Neuronal stem cell (in vitro differentiated cells): ENCODE results near the gene MAP7D2.

ENCODE experiments used
- DNase-seq: peaks from one replicate; pipeline ENCODE4 v3.0.0-alpha.2; 2013; ENCODE audit warnings: low spot score
- H2AFZ ChIP-seq: one replicate; pipeline ENCODE4 v1.6.1; 2013; ENCODE audit warnings: mild to moderate bottlenecking, low read length, inconsistent platforms
- H2AK5ac ChIP-seq: 2 replicates; pipeline ENCODE4 v1.6.1; 2013; ENCODE audit warnings: low read depth, mild to moderate bottlenecking, inconsistent platforms, low read length, moderate library complexity, mixed read lengths
- H2BK120ac ChIP-seq: 2 replicates; pipeline ENCODE4 v1.6.1; 2013; ENCODE audit warnings: low read depth, mild to moderate bottlenecking, inconsistent platforms, low read length, moderate library complexity, mixed read lengths
- H2BK12ac ChIP-seq: one replicate; pipeline ENCODE4 v1.6.1; 2013; ENCODE audit warnings: low read length, inconsistent platforms
- H2BK15ac ChIP-seq: 2 replicates; pipeline ENCODE4 v1.6.1; 2013; ENCODE audit warnings: mild to moderate bottlenecking, low read length, inconsistent platforms, mixed read lengths
- H2BK5ac ChIP-seq: one replicate; pipeline ENCODE4 v1.6.1; 2013; ENCODE audit warnings: inconsistent platforms, mild to moderate bottlenecking, low read length, moderate library complexity
- H3K14ac ChIP-seq: one replicate; pipeline ENCODE4 v1.6.1; 2013; ENCODE audit warnings: low read length, inconsistent platforms
- H3K18ac ChIP-seq: 2 replicates; pipeline ENCODE4 v1.6.1; 2013; ENCODE audit warnings: low read length, inconsistent platforms
- H3K23ac ChIP-seq: 2 replicates; pipeline ENCODE4 v1.6.1; 2013; ENCODE audit warnings: low read depth, mild to moderate bottlenecking, mixed read lengths, low read length, inconsistent platforms; ENCODE audit not compliant: poor library complexity
- H3K27ac ChIP-seq: replicated peaks from 3 replicates; pipeline ENCODE4 v1.5.1; 2013; ENCODE audit warnings: low read length, inconsistent platforms
- H3K27me3 ChIP-seq, 3 experiments: 2 replicates each; pipeline ENCODE4 v1.6.1; 2013; ENCODE audit warnings: low read length in 3 of 3, mild to moderate bottlenecking in 2 of 3, inconsistent platforms in 1 of 3, low read depth in 1 of 3, mixed read lengths in 1 of 3, moderate library complexity in 1 of 3; ENCODE audit not compliant: control insufficient read depth in 3 of 3, insufficient read depth in 3 of 3
- H3K36me3 ChIP-seq, 2 donors: replicated peaks in 1 of 2; 2 replicates each; pipeline ENCODE4 v1.6.1; 2013; ENCODE audit warnings: low read length in 2 of 2; ENCODE audit not compliant: control insufficient read depth in 2 of 2, insufficient read depth in 2 of 2
- H3K4ac ChIP-seq: 2 replicates; pipeline ENCODE4 v1.6.1; 2013; ENCODE audit warnings: inconsistent platforms, mild to moderate bottlenecking, low read length, moderate library complexity
- H3K4me1 ChIP-seq, 2 donors: 1 replicate in 1 of 2; 2 replicates in 1 of 2; pipeline ENCODE4 v1.6.1; 2013; ENCODE audit warnings: low read length in 2 of 2, low read depth in 1 of 2; ENCODE audit not compliant: control insufficient read depth in 2 of 2, insufficient read depth in 1 of 2
- H3K4me2 ChIP-seq: one replicate; pipeline ENCODE4 v1.6.1; 2013; ENCODE audit warnings: mild to moderate bottlenecking, low read length, inconsistent platforms; ENCODE audit not compliant: insufficient read depth, poor library complexity, severe bottlenecking
- H3K4me3 ChIP-seq, 2 donors: 2 replicates each; pipeline ENCODE4 v1.5.1; 2013; ENCODE audit warnings: low read length in 2 of 2, mild to moderate bottlenecking in 2 of 2, inconsistent platforms in 1 of 2, moderate library complexity in 1 of 2
- H3K79me1 ChIP-seq: one replicate; pipeline ENCODE4 v1.6.1; 2013; ENCODE audit warnings: low read depth, mild to moderate bottlenecking, inconsistent platforms, low read length, moderate library complexity
- H3K9ac ChIP-seq: one replicate; pipeline ENCODE4 v1.6.1; 2013; ENCODE audit warnings: mild to moderate bottlenecking, low read depth, low read length, inconsistent platforms; ENCODE audit not compliant: poor library complexity
- H3K9me3 ChIP-seq, 2 donors: replicated peaks in 1 of 2; 2 replicates each; pipeline versions ENCODE3 to v1.6.1; 2013; ENCODE audit warnings: low read length in 2 of 2, mild to moderate bottlenecking in 2 of 2, inconsistent platforms in 1 of 2, low read depth in 1 of 2, mixed read lengths in 1 of 2, moderate library complexity in 1 of 2; ENCODE audit not compliant: control insufficient read depth in 2 of 2, insufficient read depth in 1 of 2
- H4K8ac ChIP-seq: one replicate; pipeline ENCODE4 v1.6.1; 2013; ENCODE audit warnings: low read depth, mild to moderate bottlenecking, inconsistent platforms, low read length, moderate library complexity
- H4K91ac ChIP-seq: one replicate; pipeline ENCODE4 v1.6.1; 2013; ENCODE audit warnings: low read length, low read depth, mild to moderate bottlenecking, inconsistent platforms; ENCODE audit not compliant: poor library complexity
- WGBS, 2 donors: extraction: QIAGEN DNeasy Blood & Tissue Kit; methylation state at CpG; one replicate each; pipeline ENCODE4 v1.1.7; 2013; ENCODE audit warnings: missing lambda C conversion rate in 2 of 2, mixed read lengths in 1 of 2; ENCODE audit not compliant: insufficient read length in 2 of 2, insufficient replicate concordance in 1 of 2; ENCODE audit errors: extremely low coverage in 2 of 2; 5-methylcytosine and 5-hydroxymethylcytosine counted together

The MAP7D2 gene

DNA sequence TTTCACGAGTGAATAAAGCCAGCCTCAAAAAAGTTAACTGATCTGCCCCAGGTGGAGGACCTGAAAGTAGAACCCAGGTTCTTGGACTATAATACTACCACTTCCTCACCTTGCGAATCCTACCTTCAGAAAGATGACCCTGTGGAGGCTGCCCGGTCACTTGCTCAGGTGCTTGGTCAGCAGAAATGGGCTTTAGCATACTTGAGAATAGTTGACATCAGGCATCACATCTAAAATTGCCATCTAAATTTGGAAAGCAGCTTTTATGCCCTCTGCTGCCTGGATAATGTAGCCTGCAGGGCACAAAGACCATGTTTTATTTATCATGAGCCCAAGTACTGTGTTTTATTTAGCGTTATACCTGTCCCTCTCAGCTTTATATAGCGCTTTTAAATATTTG lies 128.9 kb downstream of the MAP7D2 start:
- no peak overlapping the region for H3K4ac ChIP-seq
- DNase-seq = no peak
- H3K14ac ChIP-seq = no peak overlapping the region

DNA sequence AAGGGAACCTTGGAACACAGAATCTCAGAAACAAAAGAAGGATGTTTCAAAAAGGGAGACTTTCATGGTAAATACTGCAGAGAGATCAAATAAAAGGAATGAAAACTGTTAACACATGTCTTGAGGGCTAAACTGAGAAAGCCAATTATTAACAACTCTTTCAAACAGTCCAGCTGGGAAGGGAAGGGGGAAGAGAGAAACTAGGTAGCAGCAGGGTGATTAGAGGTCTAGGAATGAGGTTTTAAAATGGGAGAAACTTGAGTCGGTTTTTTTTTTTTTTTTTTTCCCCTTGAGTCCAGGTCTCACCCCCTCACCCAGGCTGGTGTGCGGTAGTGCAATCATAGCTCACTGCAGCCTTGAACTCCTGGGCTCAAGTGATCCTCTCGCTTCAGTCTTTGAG lies 130.2 kb downstream of the MAP7D2 start:
- H2BK5ac ChIP-seq = no peak overlapping the region
- H2AFZ ChIP-seq = no peak overlapping the region
- no peak overlapping the region for H3K4me2 ChIP-seq
- H3K14ac ChIP-seq = no peak overlapping the region
- no peak overlapping the region for H3K4ac ChIP-seq
- no peak overlapping the region for H3K18ac ChIP-seq
- WGBS, 2 donors = no CpG with 5 or more reads among the region's 3 CpGs
- no peak overlapping the region for H3K9ac ChIP-seq
- H2BK120ac ChIP-seq = no peak overlapping the region
- no peak overlapping the region for H2BK12ac ChIP-seq
- no peak overlapping the region for H4K91ac ChIP-seq
- H2AK5ac ChIP-seq = no peak overlapping the region
- H3K27me3 ChIP-seq = no peaks in the 10 kb centered on the region
- H2BK15ac ChIP-seq = no peak overlapping the region
- no peaks in the 10 kb centered on the region for H3K4me1 ChIP-seq
- no peak for DNase-seq
- no peak overlapping the region for H3K23ac ChIP-seq
- no peak overlapping the region for H4K8ac ChIP-seq
- no peaks in the 10 kb centered on the region for H3K9me3 ChIP-seq
- no peaks in the 10 kb centered on the region for H3K79me1 ChIP-seq
- H3K27ac ChIP-seq = no peak overlapping the region
- H3K4me3 ChIP-seq = no peak overlapping the region
- peaks cover 0 to 5% of the 10 kb centered on the region in 2 donors for H3K36me3 ChIP-seq

More for the DNA sequence above, 128.9 kb downstream of the MAP7D2 start:
- no CpG with 5 or more reads among the region's 5 CpGs for WGBS, 2 donors
- H3K9ac ChIP-seq = no peak overlapping the region
- H2AK5ac ChIP-seq = no peak overlapping the region
- H4K91ac ChIP-seq = no peak overlapping the region
- H2BK12ac ChIP-seq = no peak overlapping the region
- H2BK15ac ChIP-seq = no peak overlapping the region
- H3K18ac ChIP-seq = no peak overlapping the region
- no peak overlapping the region for H4K8ac ChIP-seq
- no peaks in the 10 kb centered on the region for H3K9me3 ChIP-seq
- H3K27me3 ChIP-seq = no peaks in the 10 kb centered on the region
- no peak overlapping the region for H3K4me3 ChIP-seq
- no peak overlapping the region for H3K27ac ChIP-seq
- no peaks in the 10 kb centered on the region for H3K4me1 ChIP-seq
- peaks cover 0 to 5% of the 10 kb centered on the region in 2 donors for H3K36me3 ChIP-seq
- H3K4me2 ChIP-seq = no peak overlapping the region
- H3K79me1 ChIP-seq = no peaks in the 10 kb centered on the region
- H2BK5ac ChIP-seq = no peak overlapping the region
- H3K23ac ChIP-seq = no peak overlapping the region
- no peak overlapping the region for H2AFZ ChIP-seq
- H2BK120ac ChIP-seq = no peak overlapping the region

DNA sequence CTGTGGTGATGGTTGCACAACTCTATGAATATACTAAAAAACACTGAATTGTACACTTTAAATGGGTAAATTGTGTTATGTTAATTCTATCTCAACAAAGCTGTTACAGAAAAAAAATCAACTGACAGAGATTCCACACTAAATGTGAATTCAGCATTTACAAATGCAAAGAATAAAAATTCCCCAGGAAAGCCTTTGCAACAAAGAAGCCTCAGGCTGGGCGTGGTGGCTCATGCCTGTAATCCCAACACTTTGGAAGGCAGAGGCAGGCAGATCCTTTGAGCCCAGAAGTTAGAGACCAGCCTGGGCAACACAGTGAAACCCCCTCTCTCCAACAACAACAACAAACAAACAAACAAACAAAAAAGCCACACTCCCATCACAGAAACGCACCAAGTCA lies 134.8 kb downstream of the MAP7D2 start:
- Histone ChIP-seq H2BK12ac (no peak overlapping the region), H3K4me2 (no peak overlapping the region), H3K9ac (no peak overlapping the region), H3K9me3 (peaks cover 0 to 8% of the 10 kb centered on the region in 2 donors), H2BK120ac (no peak overlapping the region), H4K8ac (no peak overlapping the region), H2BK5ac (no peak overlapping the region), H3K36me3 (no peaks in the 10 kb centered on the region), H2AK5ac (no peak overlapping the region), H3K4ac (no peak overlapping the region), H3K27ac (no peak overlapping the region), H3K14ac (no peak overlapping the region), H3K23ac (no peak overlapping the region), H2BK15ac (no peak overlapping the region), H3K4me1 (no peaks in the 10 kb centered on the region), H3K79me1 (no peaks in the 10 kb centered on the region), H3K27me3 (no peaks in the 10 kb centered on the region), H4K91ac (no peak overlapping the region), H3K18ac (no peak overlapping the region), H2AFZ (no peak overlapping the region), H3K4me3 (no peak overlapping the region)
- DNase-seq = no peak
- no CpG with 5 or more reads among the region's 2 CpGs for WGBS, 2 donors

DNA sequence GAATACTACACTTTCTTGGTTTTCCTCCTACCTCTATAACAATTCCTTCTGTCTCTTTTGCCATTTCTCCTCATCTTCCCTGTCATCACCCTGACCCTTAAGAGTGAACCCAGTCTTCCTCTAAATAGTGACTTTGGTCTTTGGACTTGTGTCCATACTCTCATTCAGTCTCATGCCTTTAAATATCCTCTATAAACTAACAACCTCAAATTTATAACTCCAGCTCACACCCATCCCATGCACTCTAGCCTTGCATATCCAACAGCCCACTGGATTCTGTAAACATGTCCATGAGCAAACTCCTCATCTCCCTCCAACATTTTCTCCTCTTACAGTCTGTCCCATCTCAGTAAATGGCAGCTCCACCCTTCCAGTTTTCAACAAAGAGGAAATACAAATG lies 140.9 kb downstream of the MAP7D2 start:
- Histone ChIP-seq H3K23ac (no peak overlapping the region), H3K9ac (no peak overlapping the region), H3K27me3 (no peaks in the 10 kb centered on the region), H3K4me2 (no peak overlapping the region), H4K8ac (no peak overlapping the region), H2BK5ac (no peak overlapping the region), H3K9me3 (peaks cover 0 to 8% of the 10 kb centered on the region in 2 donors), H3K4me3 (no peak overlapping the region), H3K27ac (no peak overlapping the region), H3K18ac (no peak overlapping the region), H3K4me1 (no peaks in the 10 kb centered on the region), H2BK15ac (no peak overlapping the region), H2AK5ac (no peak overlapping the region), H4K91ac (no peak overlapping the region), H3K36me3 (no peaks in the 10 kb centered on the region), H3K79me1 (no peaks in the 10 kb centered on the region), H3K4ac (no peak overlapping the region), H3K14ac (no peak overlapping the region), H2BK120ac (no peak overlapping the region), H2AFZ (no peak overlapping the region), H2BK12ac (no peak overlapping the region)
- no peak for DNase-seq
